Panc1 (cell line): ENCODE data around the gene ACSM4. TPM values are rescaled to one million over a fixed set of nuclear protein-coding genes. Genes with fewer than 3 reads are reported as not detected.
"Not testable (repeated sequence)": the region's sequence is repeated elsewhere in the genome, so short reads cannot be mapped to it uniquely, and the experiment has no call there.

Experiments
- ATAC-seq: fragments of 200-7000 bp; cut with Tn5 transposase; 2 replicates; pipeline ENCODE4 v1.9.1; 2020; ENCODE audit warnings: mild to moderate bottlenecking, moderate library complexity
- BruUV-seq: library from RNA; stranded (reverse); fragments of 400-500 nt; replicated peaks from 2 replicates; lab custom pipeline; 2021; lab: Mats Ljungman, UMichigan
- CTCF ChIA-PET: fragments of 300-600 bp; sonication (Branson Sonifier 250); formaldehyde crosslinking; loops from one replicate; lab custom pipeline; 2022; ENCODE audit warnings: antibody characterized with exemption; lab: Charles Lee
- POLR2A ChIA-PET: fragments of 300-600 bp; sonication (Branson Sonifier 250); formaldehyde crosslinking; loops from one replicate; lab custom pipeline; 2022; ENCODE audit warnings: antibody characterized with exemption; lab: Charles Lee
- DNase-seq: peaks from one replicate; pipeline ENCODE4 v3.0.0-alpha.2; 2010; ENCODE audit warnings: low read depth, low spot score
- H3K27ac ChIP-seq: 2 replicates; pipeline ENCODE4 v1.5.1; 2011; ENCODE audit warnings: mild to moderate bottlenecking, low read length, inconsistent platforms
- H3K27me3 ChIP-seq: fragments of 200-500 bp; sonication (Bioruptor generic); 2 replicates; pipeline ENCODE4 v1.6.0; 2014; ENCODE audit warnings: low read length, inconsistent platforms; ENCODE audit not compliant: control insufficient read depth, insufficient read depth
- H3K36me3 ChIP-seq: fragments of 200-500 bp; sonication (Bioruptor generic); 2 replicates; pipeline ENCODE4 v1.5.1; 2014; ENCODE audit warnings: inconsistent platforms, mild to moderate bottlenecking, low read length, moderate library complexity; ENCODE audit not compliant: control insufficient read depth, insufficient read depth
- H3K4me1 ChIP-seq: 2 replicates; pipeline ENCODE4 v1.5.1; 2011; ENCODE audit warnings: inconsistent platforms, mild to moderate bottlenecking, low read length, moderate library complexity; ENCODE audit not compliant: control insufficient read depth, insufficient read depth
- H3K4me3 ChIP-seq, 2 experiments: 2 replicates each; pipeline ENCODE4 v1.5.1; 2011 to 2012; ENCODE audit warnings: low read depth in 2 of 2, low read length in 2 of 2, mild to moderate bottlenecking in 2 of 2, inconsistent platforms in 1 of 2, moderate library complexity in 1 of 2
- H3K9me3 ChIP-seq: fragments of 200-500 bp; sonication (Bioruptor generic); 2 replicates; pipeline ENCODE4 v1.5.1; 2014; ENCODE audit warnings: low read depth, mild to moderate bottlenecking, inconsistent platforms, low read length, moderate library complexity; ENCODE audit not compliant: control insufficient read depth, insufficient read depth
- CTCF ChIP-seq: fragments of 450-650 bp; IDR thresholded peaks from 2 replicates; pipeline ENCODE4 v1.5.1; 2017; ENCODE audit warnings: mild to moderate bottlenecking
- POLR2AphosphoS5 ChIP-seq: IDR thresholded peaks from 2 replicates; pipeline ENCODE4 v1.6.1; 2012; ENCODE audit warnings: mild to moderate bottlenecking, low read depth, low read length, moderate library complexity
- REST ChIP-seq, 2 experiments: IDR thresholded peaks; 2 replicates each; pipeline ENCODE4 v1.6.1; 2011 to 2012; ENCODE audit warnings: low read depth in 2 of 2, control low read depth in 1 of 2, low read length in 1 of 2, mild to moderate bottlenecking in 1 of 2, moderate library complexity in 1 of 2; ENCODE audit not compliant: insufficient read depth in 1 of 2
- SIN3A ChIP-seq: IDR thresholded peaks from 2 replicates; pipeline ENCODE4 v1.6.1; 2012; ENCODE audit warnings: low read depth, mild to moderate bottlenecking, low read length, moderate library complexity, borderline replicate concordance; ENCODE audit not compliant: insufficient read depth
- TCF7L2 ChIP-seq: IDR thresholded peaks from 2 replicates; pipeline ENCODE4 v1.6.1; 2011; ENCODE audit warnings: mild to moderate bottlenecking, low read depth, low read length, inconsistent platforms
- in situ Hi-C: cut with HindIII; loops from 2 replicates; pipeline ENCODE4 v1.10.0; 2016; ENCODE audit warnings: low sequenced_read_pairs, low pct_unique_long_range_greater_than_20kb
- intact Hi-C: fragments of 100-400 bp; cut with micrococcal nuclease; formaldehyde crosslinking; loops from one replicate; pipeline ENCODE4 v1.10.0; 2022; ENCODE audit not compliant: unreplicated experiment
- total RNA-seq: library from RNA; stranded (reverse); gene quantifications from one replicate; pipeline ENCODE4 v1.2.1, GENCODE V29; 2021; ENCODE audit not compliant: unreplicated experiment

Gene ACSM4
- total RNA-seq, 1 experiment from 2014 or later: not detected

GRCh38 chr12:7327918-7328317, 24.0 kb downstream of the ACSM4 start:
- H3K4me1 ChIP-seq: no peaks in the 10 kb centered on the region
- ATAC-seq (no peak), DNase-seq (no peak)
- H3K4me3 ChIP-seq: no peak overlapping the region
- no peak overlapping the region for H3K27ac ChIP-seq
- ChIA-PET CTCF (no interaction called here), POLR2A (no interaction called here)
- TF ChIP-seq CTCF (no peak), SIN3A (no peak), TCF7L2 (no peak), POLR2AphosphoS5 (no peak), REST (IDR thresholded peaks at IDR 0.05; ENCODE audit: insufficient read depth in 1 of 2, low read depth in 2 of 2, low read length in 1 of 2) (no peak)
- H3K36me3 ChIP-seq: no peaks in the 10 kb centered on the region
- in situ Hi-C loops (no loop called here), intact Hi-C loops (no loop called here)
- 0 out of 2 replicates have a peak, but pooled peaks cover 2% of the 10 kb centered on the region for H3K27me3 ChIP-seq
- H3K9me3 ChIP-seq: no peaks in the 10 kb centered on the region
- no TSS peak for BruUV-seq

DNA sequence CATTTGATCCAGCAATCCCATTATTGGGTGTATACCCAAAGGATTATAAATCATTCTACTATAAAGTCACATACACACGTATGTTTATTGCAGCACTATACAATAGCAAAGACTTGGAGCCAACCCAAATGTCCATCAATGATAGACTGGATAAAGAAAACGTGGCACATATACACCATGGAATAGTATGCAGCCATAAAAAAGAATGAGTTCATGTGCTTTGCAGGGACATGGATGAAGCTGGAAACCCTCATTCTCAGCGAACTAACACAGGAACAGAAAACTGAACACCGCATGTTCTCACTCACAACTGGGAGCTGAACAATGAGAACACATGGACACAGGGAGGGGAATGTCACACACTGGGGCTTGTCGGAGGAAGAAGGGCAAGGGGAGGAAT, 33.9 kb downstream of the ACSM4 start:
- ATAC-seq, CTCF ChIA-PET, in situ Hi-C loops, H3K27me3 ChIP-seq, H3K4me1 ChIP-seq, H3K36me3 ChIP-seq, BruUV-seq, intact Hi-C loops, DNase-seq, H3K4me3 ChIP-seq, POLR2A ChIA-PET, H3K9me3 ChIP-seq, H3K27ac ChIP-seq: not testable (repeated sequence)

- TF ChIP-seq SIN3A (no peak), CTCF (no peak), TCF7L2 (no peak), REST (IDR thresholded peaks at IDR 0.05; ENCODE audit: insufficient read depth in 1 of 2, low read depth in 2 of 2, low read length in 1 of 2) (no peak), POLR2AphosphoS5 (no peak)
- ATAC-seq (no peak), DNase-seq (no peak)
- BruUV-seq: no TSS peak
- intact Hi-C loops: no loop called here
- no peaks in the 10 kb centered on the region for H3K36me3 ChIP-seq
- H3K9me3 ChIP-seq: no peaks in the 10 kb centered on the region
- no peaks in the 10 kb centered on the region for H3K4me1 ChIP-seq
- H3K27ac ChIP-seq: no peak overlapping the region
- POLR2A ChIA-PET: no interaction called here
- in situ Hi-C loops: no loop called here
- no peaks in the 10 kb centered on the region for H3K27me3 ChIP-seq
- CTCF ChIA-PET: no interaction called here
- H3K4me3 ChIP-seq: no peak overlapping the region
These were observed 35.8 kb downstream of the ACSM4 start for GRCh38 chr12:7339675-7340074.
